CD4-positive, alpha-beta memory T cell (primary cell): ENCODE data around the gene COL23A1. TPM values are rescaled to one million over a fixed set of nuclear protein-coding genes. Genes with fewer than 3 reads are reported as not detected.

Experiments
- CTCF ChIA-PET: fragments of 350-600 bp; sonication (Branson Sonifier 250); formaldehyde crosslinking; loops from one replicate; lab custom pipeline; 2021; ENCODE audit warnings: inconsistent platforms; ENCODE audit not compliant: partially characterized antibody; lab: Charles Lee
- POLR2A ChIA-PET: fragments of 350-600 bp; sonication (Branson Sonifier 250); formaldehyde crosslinking; loops from one replicate; lab custom pipeline; 2021; ENCODE audit not compliant: partially characterized antibody; lab: Charles Lee
- DNase-seq, 5 donors: peaks; one replicate each; pipeline versions ENCODE4 v3.0.0 to v3.0.0-alpha.2; 2020 to 2022; ENCODE audit warnings: mixed read lengths in 1 of 5
- H3K27ac ChIP-seq: one replicate; pipeline ENCODE4 v1.7.0; 2013; ENCODE audit warnings: low read depth, low read length
- H3K27me3 ChIP-seq: 2 replicates; pipeline ENCODE4 v1.7.0; 2013; ENCODE audit warnings: mild to moderate bottlenecking, low read length, moderate library complexity; ENCODE audit not compliant: insufficient read depth
- H3K36me3 ChIP-seq: 2 replicates; pipeline ENCODE4 v1.7.0; 2013; ENCODE audit warnings: mild to moderate bottlenecking, low read length, moderate library complexity; ENCODE audit not compliant: insufficient read depth
- H3K4me1 ChIP-seq: 2 replicates; pipeline ENCODE4 v1.7.0; 2013; ENCODE audit warnings: mild to moderate bottlenecking, low read length, moderate library complexity; ENCODE audit not compliant: insufficient read depth
- H3K4me3 ChIP-seq, 2 donors: one replicate each; pipeline ENCODE4 v1.7.0; 2013; ENCODE audit warnings: low read length in 2 of 2, mild to moderate bottlenecking in 1 of 2
- H3K9me3 ChIP-seq, 2 donors: one replicate each; pipeline ENCODE4 v1.7.0; 2013; ENCODE audit warnings: low read length in 2 of 2, control low read depth in 1 of 2; ENCODE audit not compliant: control insufficient read depth in 1 of 2
- H3K27ac Mint-ChIP-seq, 7 donors: one replicate each; pipeline ENCODE4 v1.8.0; 2020 to 2021; ENCODE audit warnings: mixed read lengths in 7 of 7, mild to moderate bottlenecking in 6 of 7, inconsistent platforms in 3 of 7, moderate library complexity in 3 of 7
- H3K27me3 Mint-ChIP-seq, 2 donors: one replicate each; pipeline ENCODE4 v1.8.0; 2020 to 2021; ENCODE audit warnings: mixed read lengths in 2 of 2
- H3K36me3 Mint-ChIP-seq, 2 donors: one replicate each; pipeline ENCODE4 v1.8.0; 2020 to 2021; ENCODE audit warnings: mixed read lengths in 2 of 2, inconsistent platforms in 1 of 2, mild to moderate bottlenecking in 1 of 2
- H3K4me1 Mint-ChIP-seq, 4 donors: one replicate each; pipeline ENCODE4 v1.8.0; 2020 to 2021; ENCODE audit warnings: mixed read lengths in 4 of 4, mild to moderate bottlenecking in 1 of 4
- H3K4me3 Mint-ChIP-seq, 8 donors: one replicate each; pipeline ENCODE4 v1.8.0; 2020 to 2021; ENCODE audit warnings: mixed read lengths in 8 of 8, mild to moderate bottlenecking in 7 of 8, moderate library complexity in 6 of 8, inconsistent platforms in 3 of 8
- H3K9me3 Mint-ChIP-seq, 8 donors: one replicate each; pipeline ENCODE4 v1.8.0; 2020 to 2021; ENCODE audit warnings: mixed read lengths in 8 of 8, mild to moderate bottlenecking in 5 of 8, inconsistent platforms in 3 of 8, moderate library complexity in 1 of 8
- intact Hi-C: fragments of 100-400 bp; cut with micrococcal nuclease; formaldehyde crosslinking; loops from one replicate; pipeline ENCODE4 v1.15.1; 2023
- polyA plus RNA-seq, 2 donors: library from polyadenylated mRNA; unstranded; fragments of 300-500 nt; fragmentation: Illumina TruSeq; gene quantifications; one replicate each; pipeline ENCODE4 v1.2.3, GENCODE V29; 2021
- total RNA-seq, 2 experiments: library from RNA; stranded (reverse); gene quantifications; one replicate each; pipeline ENCODE4 v1.2.3, GENCODE V29; 2021

COL23A1 gene
- total and polyA plus RNA-seq, 4 experiments from 2014 or later, result 0.17 to 0.25 TPM; not detected in 2

DNA sequence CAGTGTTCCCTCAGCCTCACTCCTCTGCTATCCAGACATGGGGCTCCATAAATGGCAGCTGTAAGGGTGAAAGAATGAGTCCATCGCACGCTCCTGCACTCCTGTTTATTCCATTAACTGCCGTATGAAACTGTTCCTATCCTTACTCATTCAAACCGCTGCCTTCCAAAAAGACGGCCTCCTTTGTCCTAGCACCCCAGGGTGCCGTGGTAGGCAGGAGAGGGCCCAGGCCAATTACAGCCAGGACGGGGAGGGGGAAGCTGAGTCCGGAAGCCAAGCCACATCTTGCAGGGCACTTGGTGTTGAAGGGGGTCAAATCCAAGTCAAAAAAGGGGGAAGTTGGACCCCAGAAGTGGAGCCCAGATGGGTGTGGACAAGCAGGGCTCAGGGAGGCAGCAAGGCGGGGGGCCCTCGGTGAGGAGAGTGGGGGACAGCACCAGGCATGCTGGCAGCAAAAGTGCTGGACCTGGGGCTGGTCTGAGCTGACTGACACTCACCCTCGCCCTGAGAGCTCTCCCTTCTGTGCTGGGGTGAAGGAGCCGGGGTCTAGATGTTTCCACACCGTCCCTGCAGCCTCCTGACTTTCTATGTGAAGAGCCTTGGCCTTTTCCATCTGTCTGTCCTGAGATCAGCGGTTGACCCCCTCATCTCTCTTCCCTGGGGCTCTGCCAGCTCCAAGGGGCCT, 63.3 kb downstream of the COL23A1 start:
- no peaks in the 10 kb centered on the region for H3K4me1 Mint-ChIP-seq
- H3K27me3 ChIP-seq, result no peaks in the 10 kb centered on the region
- H3K4me3 Mint-ChIP-seq, result no peak overlapping the region
- CTCF ChIA-PET, result no interaction called here
- no peak overlapping the region for H3K27ac Mint-ChIP-seq
- H3K4me1 ChIP-seq, result no peaks in the 10 kb centered on the region
- intact Hi-C loops, result no loop called here
- POLR2A ChIA-PET, result no interaction called here
- H3K27me3 Mint-ChIP-seq, result no peaks in the 10 kb centered on the region
- no peaks in the 10 kb centered on the region for H3K36me3 Mint-ChIP-seq
- no peak overlapping the region for H3K4me3 ChIP-seq
- no peak for DNase-seq
- H3K27ac ChIP-seq, result no peak overlapping the region
- no peaks in the 10 kb centered on the region for H3K36me3 ChIP-seq
- H3K9me3 Mint-ChIP-seq, result no peaks in the 10 kb centered on the region
- H3K9me3 ChIP-seq, result no peaks in the 10 kb centered on the region

DNA sequence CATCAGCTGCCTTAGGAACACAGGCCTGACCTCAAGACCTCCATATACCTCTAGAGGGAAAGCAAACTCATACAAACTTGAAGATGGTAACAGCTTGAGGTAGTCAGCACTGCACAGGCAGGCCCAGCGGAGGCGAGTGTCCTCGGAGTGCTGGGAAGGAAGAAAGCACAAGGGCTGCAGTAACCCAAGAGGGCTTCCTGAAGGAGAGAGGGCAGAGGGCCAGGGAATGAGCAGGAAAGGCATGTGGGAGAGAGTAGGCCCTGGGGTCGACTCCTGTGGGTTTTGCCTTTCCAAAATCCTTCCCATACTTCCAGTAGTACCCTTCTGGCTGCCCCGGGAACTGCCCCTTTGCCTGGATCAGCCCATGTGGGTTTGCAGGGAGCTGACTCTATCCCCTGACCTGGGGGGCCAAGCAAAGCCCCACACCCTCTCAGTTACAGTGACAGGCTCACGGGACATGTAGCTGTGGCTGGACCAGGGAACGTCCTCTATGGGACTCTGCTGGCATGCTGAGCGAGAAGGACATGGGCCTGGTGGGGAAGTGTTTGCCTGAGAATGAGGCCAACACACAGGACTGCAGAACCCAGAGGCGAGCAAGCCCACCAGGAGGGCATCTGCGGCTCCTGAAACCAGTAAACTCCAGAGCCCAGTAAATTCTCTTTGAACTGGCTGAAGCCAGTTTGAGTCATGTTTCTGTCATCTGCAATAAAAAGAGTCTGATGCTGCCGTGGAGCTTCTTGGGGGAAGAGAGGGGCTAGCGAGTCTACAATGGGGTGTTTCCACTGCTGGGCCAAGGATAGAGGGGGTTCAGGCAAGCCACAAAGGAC, 64.1 kb downstream of the COL23A1 start:
- Mint-ChIP-seq H3K9me3 (no peaks in the 10 kb centered on the region), H3K27ac (no peak overlapping the region), H3K36me3 (no peaks in the 10 kb centered on the region), H3K4me1 (no peaks in the 10 kb centered on the region), H3K27me3 (no peaks in the 10 kb centered on the region), H3K4me3 (no peak overlapping the region)
- ChIA-PET CTCF (no interaction called here), POLR2A (no interaction called here)
- no peak overlapping the region for H3K4me3 ChIP-seq
- DNase-seq, result no peak
- no peak overlapping the region for H3K27ac ChIP-seq
- intact Hi-C loops, result no loop called here
- H3K27me3 ChIP-seq, result no peaks in the 10 kb centered on the region
- no peaks in the 10 kb centered on the region for H3K9me3 ChIP-seq
- no peaks in the 10 kb centered on the region for H3K4me1 ChIP-seq
- H3K36me3 ChIP-seq, result no peaks in the 10 kb centered on the region

DNA sequence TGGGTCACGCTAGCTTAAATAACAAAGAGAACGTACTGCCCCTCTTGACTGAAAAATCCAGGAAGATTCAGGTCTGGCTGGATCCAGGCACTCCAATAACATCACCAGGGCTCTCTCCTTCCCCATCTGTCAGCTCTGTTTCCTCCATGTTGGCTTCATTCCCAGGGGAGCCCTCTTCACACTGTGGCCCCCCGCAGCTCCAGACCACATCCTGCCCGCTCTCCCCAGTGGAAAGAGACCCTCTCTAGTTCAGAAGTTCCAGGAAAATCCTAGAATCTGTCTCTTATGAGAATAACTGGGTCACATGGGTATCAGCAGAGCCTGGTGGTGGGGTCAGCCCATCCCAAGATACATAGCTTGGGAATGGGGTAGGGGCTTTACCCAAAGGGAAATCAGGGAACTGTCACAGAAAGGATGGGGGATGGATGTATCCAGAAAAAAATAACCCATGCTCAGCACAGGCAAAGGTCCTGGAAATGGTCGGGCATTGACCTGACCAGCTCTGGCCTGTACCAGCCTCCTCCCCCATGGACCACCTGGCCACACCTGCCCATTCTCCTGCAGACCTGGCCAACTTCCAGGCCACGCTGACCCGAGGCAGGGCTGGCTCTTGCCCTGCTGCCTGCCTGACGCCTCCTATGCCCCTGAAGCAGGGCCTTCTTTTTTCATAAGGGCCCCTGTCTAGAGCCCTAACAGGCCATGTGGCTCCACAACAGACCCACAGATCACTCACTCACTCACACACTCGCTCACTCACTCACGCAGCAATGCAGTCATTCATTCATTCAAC, 65.9 kb downstream of the COL23A1 start:
- Histone ChIP-seq H3K4me1 (no peaks in the 10 kb centered on the region), H3K9me3 (no peaks in the 10 kb centered on the region), H3K27me3 (no peaks in the 10 kb centered on the region), H3K4me3 (no peak overlapping the region), H3K27ac (no peak overlapping the region), H3K36me3 (no peaks in the 10 kb centered on the region)
- CTCF ChIA-PET, result no interaction called here
- H3K36me3 Mint-ChIP-seq, result no peaks in the 10 kb centered on the region
- peaks cover 6 to 7% of the 10 kb centered on the region in 2 donors for H3K27me3 Mint-ChIP-seq
- POLR2A ChIA-PET, result no interaction called here
- H3K4me1 Mint-ChIP-seq, result no peaks in the 10 kb centered on the region
- peak overlapping the region in 1 of 8 donors; percentile 14 for H3K4me3 Mint-ChIP-seq
- H3K27ac Mint-ChIP-seq, result peak overlapping the region in 1 of 7 donors; percentile 19
- peaks cover 0 to 5% (median 0%) of the 10 kb centered on the region in 8 donors for H3K9me3 Mint-ChIP-seq
- intact Hi-C loops, result no loop called here
- DNase-seq, result no peak

DNA sequence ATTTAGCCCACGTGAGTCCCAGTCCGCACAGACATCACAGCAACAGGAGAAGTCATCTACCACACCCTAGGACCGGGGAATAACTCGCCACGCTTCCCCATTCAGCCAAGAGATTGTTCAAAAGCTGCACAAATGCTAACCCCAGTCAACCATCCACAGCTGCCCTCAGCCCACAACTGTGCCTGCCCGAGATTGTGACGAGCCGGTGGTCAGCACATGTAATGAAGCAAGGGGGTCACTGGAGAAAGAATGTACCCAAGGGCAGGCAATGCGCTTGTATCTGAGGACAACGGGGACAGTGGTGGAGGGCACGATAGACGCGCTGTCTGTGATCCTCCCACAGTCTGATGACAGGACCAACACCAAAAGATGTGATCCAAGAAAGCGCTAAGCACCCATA, 67.8 kb downstream of the COL23A1 start:
- Mint-ChIP-seq H3K9me3 (peaks cover 0 to 5% (median 0%) of the 10 kb centered on the region in 8 donors), H3K27me3 (peaks cover 7% of the 10 kb centered on the region in 2 donors), H3K36me3 (no peaks in the 10 kb centered on the region), H3K4me3 (no peak overlapping the region), H3K4me1 (no peaks in the 10 kb centered on the region), H3K27ac (no peak overlapping the region)
- DNase-seq, result no peak
- H3K4me3 ChIP-seq, result no peak overlapping the region
- intact Hi-C loops, result no loop called here
- no peaks in the 10 kb centered on the region for H3K9me3 ChIP-seq
- H3K4me1 ChIP-seq, result no peaks in the 10 kb centered on the region
- ChIA-PET POLR2A (no interaction called here), CTCF (no interaction called here)
- H3K36me3 ChIP-seq, result no peaks in the 10 kb centered on the region
- H3K27me3 ChIP-seq, result no peaks in the 10 kb centered on the region
- H3K27ac ChIP-seq, result no peak overlapping the region

DNA sequence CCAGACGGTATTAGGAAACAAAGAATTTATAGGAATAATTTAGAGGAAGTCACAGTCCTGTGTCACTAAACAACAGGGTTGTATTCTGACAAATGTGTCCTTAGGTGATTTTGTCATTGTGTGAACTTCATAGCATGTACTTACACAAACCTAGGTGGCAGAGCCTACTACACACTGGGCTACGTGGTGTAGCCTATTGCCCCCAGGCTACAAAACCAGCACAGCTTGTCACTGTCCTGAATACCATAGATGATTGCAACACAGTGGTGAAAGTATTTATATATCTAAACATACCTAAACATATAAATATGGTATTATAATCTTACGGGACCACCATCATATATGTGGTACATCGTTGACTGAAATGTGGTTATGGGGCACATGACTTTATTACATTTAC, 69.3 kb downstream of the COL23A1 start:
- intact Hi-C loops, result no loop called here
- POLR2A ChIA-PET, result no interaction called here
- CTCF ChIA-PET, result no interaction called here
- no peak overlapping the region for H3K27ac ChIP-seq
- H3K9me3 Mint-ChIP-seq, result peaks cover 0 to 5% (median 0%) of the 10 kb centered on the region in 8 donors
- H3K27ac Mint-ChIP-seq, result no peak overlapping the region
- no peak for DNase-seq
- no peaks in the 10 kb centered on the region for H3K27me3 ChIP-seq
- H3K36me3 ChIP-seq, result no peaks in the 10 kb centered on the region
- no peaks in the 10 kb centered on the region for H3K4me1 ChIP-seq
- H3K4me3 Mint-ChIP-seq, result no peak overlapping the region
- no peaks in the 10 kb centered on the region for H3K9me3 ChIP-seq
- peaks cover 10 to 16% of the 10 kb centered on the region in 2 donors for H3K27me3 Mint-ChIP-seq
- H3K4me1 Mint-ChIP-seq, result no peaks in the 10 kb centered on the region
- no peaks in the 10 kb centered on the region for H3K36me3 Mint-ChIP-seq
- H3K4me3 ChIP-seq, result no peak overlapping the region

DNA sequence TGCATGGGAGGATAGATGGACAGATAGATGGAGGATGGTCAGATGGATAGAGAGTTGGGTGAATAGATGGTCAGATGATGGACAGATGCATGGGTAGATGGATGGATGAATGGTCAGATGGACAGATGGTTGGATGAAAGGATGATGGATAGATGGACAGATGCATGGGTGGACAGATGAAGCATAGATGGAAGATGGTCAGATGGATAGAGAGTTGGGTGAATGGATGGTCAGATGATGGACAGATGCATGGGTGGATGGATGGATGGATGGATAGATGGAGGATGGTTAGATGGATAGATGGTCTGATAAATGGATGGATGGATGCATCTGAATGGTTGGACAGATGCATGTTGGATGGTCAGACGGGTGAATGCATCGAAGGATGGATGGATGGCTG, 70.4 kb downstream of the COL23A1 start:
- no peaks in the 10 kb centered on the region for H3K36me3 Mint-ChIP-seq
- H3K4me1 Mint-ChIP-seq, result no peaks in the 10 kb centered on the region
- H3K4me3 Mint-ChIP-seq, result no peak overlapping the region
- H3K27me3 ChIP-seq, result no peaks in the 10 kb centered on the region
- CTCF ChIA-PET, result no interaction called here
- no peaks in the 10 kb centered on the region for H3K4me1 ChIP-seq
- H3K36me3 ChIP-seq, result no peaks in the 10 kb centered on the region
- peaks cover 0 to 5% (median 0%) of the 10 kb centered on the region in 8 donors for H3K9me3 Mint-ChIP-seq
- H3K4me3 ChIP-seq, result no peak overlapping the region
- H3K27ac ChIP-seq, result no peak overlapping the region
- no peak for DNase-seq
- no peak overlapping the region for H3K27ac Mint-ChIP-seq
- no peaks in the 10 kb centered on the region for H3K9me3 ChIP-seq
- intact Hi-C loops, result no loop called here
- POLR2A ChIA-PET, result no interaction called here
- peaks cover 15 to 21% of the 10 kb centered on the region in 2 donors for H3K27me3 Mint-ChIP-seq

DNA sequence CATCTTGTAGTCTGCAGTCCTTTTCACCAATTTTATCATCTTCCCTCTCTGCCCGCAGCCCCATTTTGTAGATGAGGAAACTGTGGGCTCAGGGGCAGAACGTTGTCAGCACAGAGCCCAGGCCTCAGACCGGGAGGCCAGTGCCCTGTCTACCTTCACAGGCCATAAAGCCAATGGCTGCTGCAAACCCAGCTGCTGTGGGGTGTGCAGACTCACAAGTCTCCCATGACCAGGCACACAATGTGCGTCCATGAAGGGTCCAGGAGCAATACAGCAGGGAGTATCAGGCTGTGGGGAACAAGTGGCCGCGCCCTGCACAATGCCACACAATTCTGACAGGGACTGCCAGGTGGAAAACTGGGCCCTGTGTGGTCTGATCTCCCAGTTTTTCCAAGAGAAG, 71.0 kb downstream of the COL23A1 start:
- Histone ChIP-seq H3K27ac (no peak overlapping the region), H3K27me3 (no peaks in the 10 kb centered on the region), H3K36me3 (no peaks in the 10 kb centered on the region), H3K4me1 (no peaks in the 10 kb centered on the region), H3K4me3 (no peak overlapping the region), H3K9me3 (no peaks in the 10 kb centered on the region)
- no peaks in the 10 kb centered on the region for H3K4me1 Mint-ChIP-seq
- peaks cover 0 to 5% (median under 1%) of the 10 kb centered on the region in 8 donors for H3K9me3 Mint-ChIP-seq
- ChIA-PET POLR2A (no interaction called here), CTCF (no interaction called here)
- intact Hi-C loops, result no loop called here
- H3K27me3 Mint-ChIP-seq, result peaks cover 17 to 23% of the 10 kb centered on the region in 2 donors
- H3K4me3 Mint-ChIP-seq, result no peak overlapping the region
- H3K36me3 Mint-ChIP-seq, result no peaks in the 10 kb centered on the region
- H3K27ac Mint-ChIP-seq, result no peak overlapping the region
- no peak for DNase-seq
